ENCODE data around the gene ZNHIT2.

DNA sequence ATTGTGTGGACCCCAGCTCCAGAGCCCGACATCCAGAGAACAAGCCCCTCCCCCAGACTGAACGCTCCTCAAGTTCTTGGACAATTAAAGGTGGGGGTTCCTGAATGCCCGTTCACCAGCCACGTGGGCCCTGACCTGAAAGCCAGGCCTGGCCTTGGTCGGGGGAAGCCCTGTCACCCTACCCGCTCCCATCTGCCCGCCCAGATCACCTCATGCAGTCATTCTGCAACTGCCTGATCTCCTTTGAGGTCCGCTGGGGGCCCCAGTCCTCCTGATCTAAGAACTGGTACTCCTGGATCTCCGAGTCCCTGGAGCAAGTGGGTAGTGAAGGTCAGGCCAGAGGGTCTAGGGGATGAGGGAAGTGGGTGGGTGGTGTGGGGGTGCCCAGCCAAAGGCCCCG is 50.1 kb downstream of the ZNHIT2 start:
- TF ChIP-seq PHF8 (conservative IDR thresholded peaks at IDR 0.05; ENCODE audit: low read depth, low read length) (no peak), BACH1 (IDR thresholded peaks at IDR 0.05; ENCODE audit: low read length) (no peak)
